Trophoblast cell (in vitro differentiated cells and primary cell): ENCODE results near the gene SLC25A38.
"Not testable (repeated sequence)": the region's sequence is repeated elsewhere in the genome, so short reads cannot be mapped to it uniquely, and the experiment has no call there.

ENCODE experiments used
- DNase-seq, 2 donors: peaks; one replicate each; pipeline ENCODE4 v3.0.0-alpha.2; 2016
- H2AFZ ChIP-seq: 2 replicates; pipeline ENCODE4 v1.6.1; 2013; ENCODE audit warnings: low read length, moderate library complexity, mild to moderate bottlenecking; ENCODE audit not compliant: insufficient read depth, poor library complexity
- H2AK5ac ChIP-seq: 2 replicates; pipeline ENCODE4 v1.6.1; 2013; ENCODE audit warnings: mild to moderate bottlenecking, low read length
- H2BK120ac ChIP-seq: 2 replicates; pipeline ENCODE4 v1.6.1; 2013; ENCODE audit warnings: low read length, mild to moderate bottlenecking, moderate library complexity; ENCODE audit not compliant: insufficient read depth, poor library complexity
- H2BK12ac ChIP-seq: 2 replicates; pipeline ENCODE4 v1.6.1; 2013; ENCODE audit warnings: mild to moderate bottlenecking, low read length, moderate library complexity
- H2BK5ac ChIP-seq: 2 replicates; pipeline ENCODE4 v1.6.1; 2013; ENCODE audit warnings: low read length, low read depth, moderate library complexity, mild to moderate bottlenecking; ENCODE audit not compliant: poor library complexity
- H3K14ac ChIP-seq: 2 replicates; pipeline ENCODE4 v1.6.1; 2013; ENCODE audit warnings: mild to moderate bottlenecking, low read length
- H3K18ac ChIP-seq: 2 replicates; pipeline ENCODE4 v1.6.1; 2013; ENCODE audit warnings: mild to moderate bottlenecking, low read length
- H3K23ac ChIP-seq: 2 replicates; pipeline ENCODE4 v1.6.1; 2013; ENCODE audit warnings: low read length
- H3K27ac ChIP-seq: 2 replicates; pipeline ENCODE4 v1.5.1; 2013; ENCODE audit warnings: low read depth, mild to moderate bottlenecking, inconsistent platforms, low read length, moderate library complexity
- H3K27me3 ChIP-seq: 2 replicates; pipeline ENCODE4 v1.6.1; 2013; ENCODE audit warnings: inconsistent platforms, mild to moderate bottlenecking, low read length, moderate library complexity; ENCODE audit not compliant: insufficient read depth
- H3K36me3 ChIP-seq, 2 experiments: 1 replicate in 1 of 2; 2 replicates in 1 of 2; pipeline ENCODE4 v1.6.1; 2013; ENCODE audit warnings: low read length in 2 of 2, mild to moderate bottlenecking in 2 of 2, moderate library complexity in 1 of 2; ENCODE audit not compliant: insufficient read depth in 2 of 2, control insufficient read depth in 1 of 2
- H3K4ac ChIP-seq: 2 replicates; pipeline ENCODE4 v1.6.1; 2013; ENCODE audit warnings: low read depth, mild to moderate bottlenecking, low read length, moderate library complexity
- H3K4me1 ChIP-seq, 2 experiments: 1 replicate in 1 of 2; 2 replicates in 1 of 2; pipeline ENCODE4 v1.6.1; 2013; ENCODE audit warnings: low read length in 2 of 2, mild to moderate bottlenecking in 2 of 2, moderate library complexity in 1 of 2; ENCODE audit not compliant: insufficient read depth in 2 of 2, control insufficient read depth in 1 of 2
- H3K4me2 ChIP-seq: 2 replicates; pipeline ENCODE4 v1.6.1; 2013; ENCODE audit warnings: inconsistent platforms, mild to moderate bottlenecking, low read length, moderate library complexity
- H3K4me3 ChIP-seq: 2 replicates; pipeline ENCODE4 v1.5.1; 2013; ENCODE audit warnings: mild to moderate bottlenecking, low read depth, low read length, inconsistent platforms
- H3K79me1 ChIP-seq: one replicate; pipeline ENCODE4 v1.6.1; 2013; ENCODE audit warnings: low read length
- H3K79me2 ChIP-seq: 2 replicates; pipeline ENCODE4 v1.6.1; 2013; ENCODE audit warnings: low read length, mild to moderate bottlenecking; ENCODE audit not compliant: control insufficient read depth, insufficient read depth, poor library complexity
- H3K9ac ChIP-seq: 2 replicates; pipeline ENCODE4 v1.6.1; 2013; ENCODE audit warnings: mild to moderate bottlenecking, low read length
- H3K9me3 ChIP-seq: 2 replicates; pipeline ENCODE4 v1.6.1; 2013; ENCODE audit warnings: low read depth, mild to moderate bottlenecking, control low read depth, inconsistent platforms, low read length; ENCODE audit not compliant: insufficient read depth
- H4K12ac ChIP-seq: 2 replicates; pipeline ENCODE4 v1.6.1; 2013; ENCODE audit warnings: low read depth, mild to moderate bottlenecking, low read length, moderate library complexity
- H4K8ac ChIP-seq: 2 replicates; pipeline ENCODE4 v1.6.1; 2013; ENCODE audit warnings: low read depth, mild to moderate bottlenecking, low read length, moderate library complexity
- H4K91ac ChIP-seq: one replicate; pipeline ENCODE4 v1.6.1; 2013; ENCODE audit warnings: low read depth, mild to moderate bottlenecking, low read length, moderate library complexity
- WGBS: extraction: QIAGEN DNeasy Blood & Tissue Kit; methylation state at CpG from one replicate; pipeline ENCODE4 v1.1.7; 2013; ENCODE audit warnings: missing lambda C conversion rate; ENCODE audit not compliant: insufficient read length, insufficient coverage; ENCODE audit errors: extremely low coverage; 5-methylcytosine and 5-hydroxymethylcytosine counted together

SLC25A38 gene

DNA sequence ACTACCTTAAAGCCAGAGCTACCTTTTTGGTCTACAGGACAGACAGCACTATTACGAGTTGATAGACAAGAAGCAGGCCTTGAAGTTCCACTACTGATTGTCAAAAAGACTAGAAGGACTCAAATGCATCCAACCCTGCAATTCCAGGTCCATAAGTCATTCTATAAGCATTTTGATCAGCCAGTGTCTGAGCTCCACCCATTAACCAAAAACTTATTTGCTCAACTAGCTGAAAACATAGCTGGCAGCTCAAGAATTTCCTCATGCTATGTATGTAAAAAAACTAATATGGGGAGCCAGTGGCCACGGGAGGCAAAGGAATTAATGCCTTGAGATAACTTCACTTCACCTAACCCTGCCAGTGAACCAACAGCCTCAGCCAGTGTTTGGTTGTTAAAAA is 32.0 kb upstream of the SLC25A38 start:
- H3K79me1 ChIP-seq, H2BK5ac ChIP-seq, DNase-seq, H3K36me3 ChIP-seq, H3K4me1 ChIP-seq, H3K18ac ChIP-seq, H3K4ac ChIP-seq, H4K8ac ChIP-seq, H3K9ac ChIP-seq, H2BK12ac ChIP-seq, H3K27ac ChIP-seq, H3K14ac ChIP-seq, H3K23ac ChIP-seq, H3K4me2 ChIP-seq, H3K9me3 ChIP-seq, H3K4me3 ChIP-seq, H2AFZ ChIP-seq, H2BK120ac ChIP-seq, H3K79me2 ChIP-seq, H4K91ac ChIP-seq, H4K12ac ChIP-seq, H3K27me3 ChIP-seq, H2AK5ac ChIP-seq: not testable (repeated sequence)
- no CpG with 5 or more reads among the region's 2 CpGs for WGBS

GRCh38 chr3:39353168-39353927 is 29.8 kb upstream of the SLC25A38 start:
- H3K27ac ChIP-seq, H3K9me3 ChIP-seq, H3K36me3 ChIP-seq, H3K14ac ChIP-seq, H2AFZ ChIP-seq, H2BK5ac ChIP-seq, H2BK120ac ChIP-seq, H4K8ac ChIP-seq, H3K23ac ChIP-seq, H3K4me3 ChIP-seq, H3K18ac ChIP-seq, H3K27me3 ChIP-seq, H3K4me1 ChIP-seq, DNase-seq, H4K12ac ChIP-seq, H2AK5ac ChIP-seq, H3K4ac ChIP-seq, H3K9ac ChIP-seq, H2BK12ac ChIP-seq, H3K79me2 ChIP-seq, H3K79me1 ChIP-seq, H4K91ac ChIP-seq, H3K4me2 ChIP-seq: not testable (repeated sequence)
- WGBS, result no CpG with 5 or more reads among the region's 3 CpGs

- H3K23ac ChIP-seq, result no peak overlapping the region
- no peaks in the 10 kb centered on the region for H3K27me3 ChIP-seq
- H3K36me3 ChIP-seq, result no peaks in the 10 kb centered on the region
- no peaks in the 10 kb centered on the region for H3K79me2 ChIP-seq
- H2BK12ac ChIP-seq, result no peak overlapping the region
- no peak overlapping the region for H4K12ac ChIP-seq
- no CpG with 5 or more reads among the region's 3 CpGs for WGBS
- no peak overlapping the region for H3K9ac ChIP-seq
- no peaks in the 10 kb centered on the region for H3K9me3 ChIP-seq
- H4K8ac ChIP-seq, result no peak overlapping the region
- H4K91ac ChIP-seq, result no peak overlapping the region
- H3K4me1 ChIP-seq, result peaks cover 3 to 7% of the 10 kb centered on the region in 2 experiments
- DNase-seq, result no peak
- H2BK5ac ChIP-seq, result no peak overlapping the region
- no peak overlapping the region for H2BK120ac ChIP-seq
- H3K27ac ChIP-seq, result no peak overlapping the region
- H2AK5ac ChIP-seq, result no peak overlapping the region
- no peak overlapping the region for H3K14ac ChIP-seq
- no peaks in the 10 kb centered on the region for H3K79me1 ChIP-seq
- H3K4me2 ChIP-seq, result no peak overlapping the region
- no peak overlapping the region for H3K4me3 ChIP-seq
- no peak overlapping the region for H3K18ac ChIP-seq
- H2AFZ ChIP-seq, result no peak overlapping the region
- no peak overlapping the region for H3K4ac ChIP-seq
Measured at GRCh38 chr3:39358333-39358732, 24.8 kb upstream of the SLC25A38 start.

DNA sequence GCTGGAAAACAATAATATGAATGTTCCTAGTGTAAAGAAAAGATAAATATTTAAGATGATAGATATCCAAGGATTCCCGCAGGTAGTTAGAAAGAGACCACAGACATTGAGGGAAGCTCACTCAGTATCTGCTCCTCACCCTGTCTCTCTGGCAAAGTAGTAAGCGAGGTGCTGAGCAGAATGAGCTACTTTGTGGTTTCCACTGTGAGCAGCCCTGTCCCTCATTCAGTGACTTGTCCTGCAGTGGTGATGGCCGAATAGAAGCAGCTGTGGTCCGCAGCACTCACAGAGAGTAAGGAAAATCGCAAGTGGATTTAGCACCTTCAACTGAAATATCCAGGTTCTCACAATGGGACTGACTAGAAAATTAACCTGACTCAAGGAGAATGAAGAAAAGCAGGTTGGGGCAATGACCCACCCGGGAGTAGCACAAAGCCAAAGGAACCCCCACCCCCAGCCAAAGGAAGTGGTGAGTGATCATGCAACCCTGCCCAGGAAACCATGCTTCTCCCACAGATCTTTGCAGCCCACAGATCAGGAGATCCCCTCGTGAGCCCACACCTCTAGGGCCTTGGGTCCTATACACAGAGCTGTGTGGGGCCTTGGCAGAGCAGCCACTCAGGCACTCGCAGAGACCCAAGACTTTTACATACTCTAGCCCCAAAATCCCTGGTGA is 21.8 kb upstream of the SLC25A38 start:
- Histone ChIP-seq H2BK5ac (no peak overlapping the region), H3K9me3 (no peaks in the 10 kb centered on the region), H3K18ac (no peak overlapping the region), H3K4me3 (no peak overlapping the region), H2AK5ac (no peak overlapping the region), H3K9ac (no peak overlapping the region), H3K23ac (no peak overlapping the region), H2BK120ac (no peak overlapping the region), H3K79me1 (no peaks in the 10 kb centered on the region), H3K4me2 (no peak overlapping the region), H2AFZ (no peak overlapping the region), H3K4me1 (peaks cover 3 to 7% of the 10 kb centered on the region in 2 experiments), H2BK12ac (no peak overlapping the region), H4K91ac (no peak overlapping the region), H3K79me2 (no peaks in the 10 kb centered on the region), H3K4ac (no peak overlapping the region), H3K27ac (no peak overlapping the region), H3K14ac (no peak overlapping the region), H3K27me3 (no peaks in the 10 kb centered on the region), H4K12ac (no peak overlapping the region), H3K36me3 (no peaks in the 10 kb centered on the region), H4K8ac (no peak overlapping the region)
- DNase-seq, result no peak
- no CpG with 5 or more reads among the region's 8 CpGs for WGBS
